Inflammatory macrophage treated with lipopolysaccharide for 1 hour (primary cell): ENCODE data around the gene INVS.

Experiments
- DNase-seq, 2 donors: peaks; one replicate each; pipeline ENCODE4 v3.0.0-alpha.2; 2020 to 2022

INVS gene

GRCh38 chr9:100341889-100342288 lies 242.8 kb downstream of the INVS start:
- no peak for DNase-seq

- no peak for DNase-seq
Observed at GRCh38 chr9:100346836-100347235, 247.8 kb downstream of the INVS start.

- no peak for DNase-seq
Observed at GRCh38 chr9:100350188-100350587, 251.1 kb downstream of the INVS start.
